ENCODE measurements around the gene PRKAR2B.
A peak's percentile ranks its signal among the peaks of the same experiment; 100 is the strongest.

PRKAR2B gene

GRCh38 chr7:107044347-107045194 lies at the start of gene PRKAR2B:
TSS of gene PRKAR2B (plus strand) at chr7:107044705. CDS start at chr7:107044908, 203 bp downstream.
- peak; percentile 15 to 67 (median 31) for DNase-seq

- no peak for DNase-seq
These were observed 49.7 kb upstream of the PRKAR2B start for GRCh38 chr7:106994833-106995232.

- DNase-seq = no peak
These were observed 46.8 kb upstream of the PRKAR2B start for GRCh38 chr7:106997487-106998271.

GRCh38 chr7:106999023-106999422 lies 45.5 kb upstream of the PRKAR2B start:
- DNase-seq = no peak

GRCh38 chr7:107001490-107001889 lies 43.0 kb upstream of the PRKAR2B start:
- no peak for DNase-seq

- DNase-seq = no peak
These were observed 42.4 kb upstream of the PRKAR2B start for GRCh38 chr7:107002126-107002525.

GRCh38 chr7:107002529-107002998 lies 41.9 kb upstream of the PRKAR2B start:
- DNase-seq = no peak

- no peak for DNase-seq
These were observed 37.3 kb upstream of the PRKAR2B start for GRCh38 chr7:107007007-107007891.

- no peak for DNase-seq
These were observed 36.6 kb upstream of the PRKAR2B start for GRCh38 chr7:107007892-107008287.

GRCh38 chr7:107009846-107010203 lies 34.7 kb upstream of the PRKAR2B start:
- DNase-seq = no peak

- DNase-seq = no peak
These were observed 31.8 kb upstream of the PRKAR2B start for GRCh38 chr7:107012691-107013090.

- no peak for DNase-seq
These were observed 30.0 kb upstream of the PRKAR2B start for GRCh38 chr7:107014387-107015023.

GRCh38 chr7:107016312-107016711 lies 28.2 kb upstream of the PRKAR2B start:
- DNase-seq = no peak

- DNase-seq = no peak
These were observed 26.4 kb upstream of the PRKAR2B start for GRCh38 chr7:107017965-107018719.

- no peak for DNase-seq
These were observed 24.1 kb upstream of the PRKAR2B start for GRCh38 chr7:107020400-107020799.

- no peak for DNase-seq
These were observed 22.9 kb upstream of the PRKAR2B start for GRCh38 chr7:107021600-107021999.

GRCh38 chr7:107023522-107024151 lies 20.9 kb upstream of the PRKAR2B start:
- no peak for DNase-seq

GRCh38 chr7:107024906-107025305 lies 19.6 kb upstream of the PRKAR2B start:
- DNase-seq = no peak

GRCh38 chr7:107025449-107026103 lies 18.9 kb upstream of the PRKAR2B start:
- DNase-seq = no peak

GRCh38 chr7:107026166-107026565 lies 18.3 kb upstream of the PRKAR2B start:
- no peak for DNase-seq

- DNase-seq = no peak
These were observed 17.3 kb upstream of the PRKAR2B start for GRCh38 chr7:107027208-107027607.

Data from activated naive CD4-positive, alpha-beta T cell (primary cell).